DND-41 (cell line): ENCODE measurements around the gene SVIL.

ENCODE experiments used
- ATAC-seq: fragments of 200-7000 bp; cut with Tn5 transposase; 3 replicates; pipeline ENCODE4 v1.9.1; 2021; ENCODE audit warnings: low read depth; ENCODE audit not compliant: insufficient read depth
- DNase-seq: peaks from one replicate; pipeline ENCODE4 v3.0.0-alpha.2; 2020
- H2AFZ ChIP-seq: 2 replicates; pipeline ENCODE4 v1.6.0; 2012; ENCODE audit warnings: low read depth, low read length
- H3K27ac ChIP-seq: 2 replicates; pipeline ENCODE4 v1.5.1; 2012; ENCODE audit warnings: low read length, inconsistent platforms
- H3K27me3 ChIP-seq: fragments of 200-600 bp; sonication (generic); 2 replicates; pipeline ENCODE4 v1.6.0; 2012; ENCODE audit warnings: low read length, mild to moderate bottlenecking, inconsistent platforms; ENCODE audit not compliant: insufficient read depth, poor library complexity
- H3K36me3 ChIP-seq: 2 replicates; pipeline ENCODE4 v1.5.1; 2012; ENCODE audit warnings: low read length, inconsistent platforms; ENCODE audit not compliant: insufficient read depth
- H3K4me1 ChIP-seq: 2 replicates; pipeline ENCODE4 v1.5.1; 2012; ENCODE audit warnings: mild to moderate bottlenecking, low read length; ENCODE audit not compliant: insufficient read depth
- H3K4me2 ChIP-seq: 2 replicates; pipeline ENCODE4 v1.6.0; 2012; ENCODE audit warnings: mild to moderate bottlenecking, moderate library complexity, low read length, inconsistent platforms; ENCODE audit not compliant: insufficient read depth
- H3K4me3 ChIP-seq, 2 experiments: fragments of 200-600 bp in 1 of 2; shearing (Covaris generic) in 1 of 2; 2 replicates each; pipeline ENCODE4 v1.5.1; 2012 to 2016; ENCODE audit warnings: inconsistent platforms in 2 of 2, low read length in 2 of 2, mild to moderate bottlenecking in 2 of 2, low read depth in 1 of 2, moderate library complexity in 1 of 2
- H3K79me2 ChIP-seq: 2 replicates; pipeline ENCODE4 v1.6.0; 2012; ENCODE audit warnings: low read length, inconsistent platforms; ENCODE audit not compliant: insufficient read depth
- H3K9ac ChIP-seq: 2 replicates; pipeline ENCODE4 v1.6.0; 2012; ENCODE audit warnings: low read depth, mild to moderate bottlenecking, inconsistent platforms, low read length, moderate library complexity
- H3K9me3 ChIP-seq: 2 replicates; pipeline ENCODE4 v1.5.1; 2012; ENCODE audit warnings: low read length, moderate library complexity, mild to moderate bottlenecking, inconsistent platforms; ENCODE audit not compliant: insufficient read depth, severe bottlenecking
- H4K20me1 ChIP-seq: 2 replicates; pipeline ENCODE4 v1.6.0; 2012; ENCODE audit warnings: low read length; ENCODE audit not compliant: insufficient read depth
- EZH2 ChIP-seq: IDR thresholded peaks from 3 replicates; pipeline ENCODE4 v1.6.1; 2012; ENCODE audit warnings: borderline replicate concordance, low read depth, mild to moderate bottlenecking, moderate library complexity, low read length, inconsistent platforms; ENCODE audit not compliant: severe bottlenecking
- TF ChIP-seq, protein P1 (sequence below): IDR thresholded peaks from 2 replicates; pipeline ENCODE4 v1.5.1; 2012; ENCODE audit warnings: borderline replicate concordance, low read length, moderate library complexity, mild to moderate bottlenecking; ENCODE audit not compliant: poor library complexity, severe bottlenecking; ENCODE audit errors: extremely low read depth

The SVIL gene

GRCh38 chr10:29502351-29502750, 132.4 kb downstream of the SVIL start:
- H2AFZ ChIP-seq: no peak overlapping the region
- no peaks in the 10 kb centered on the region for H3K9me3 ChIP-seq
- DNase-seq (no peak), ATAC-seq (no peak)
- H3K79me2 ChIP-seq: no peaks in the 10 kb centered on the region
- H3K4me3 ChIP-seq: no peak overlapping the region
- H3K9ac ChIP-seq: no peak overlapping the region
- no peak overlapping the region for H3K4me2 ChIP-seq
- H3K36me3 ChIP-seq: peaks cover 14% of the 10 kb centered on the region; the same call in 1 of the 2 replicates
- H4K20me1 ChIP-seq: no peaks in the 10 kb centered on the region
- no peaks in the 10 kb centered on the region for H3K4me1 ChIP-seq
- H3K27me3 ChIP-seq: no peaks in the 10 kb centered on the region
- H3K27ac ChIP-seq: no peak overlapping the region
- TF ChIP-seq, protein P1, sequence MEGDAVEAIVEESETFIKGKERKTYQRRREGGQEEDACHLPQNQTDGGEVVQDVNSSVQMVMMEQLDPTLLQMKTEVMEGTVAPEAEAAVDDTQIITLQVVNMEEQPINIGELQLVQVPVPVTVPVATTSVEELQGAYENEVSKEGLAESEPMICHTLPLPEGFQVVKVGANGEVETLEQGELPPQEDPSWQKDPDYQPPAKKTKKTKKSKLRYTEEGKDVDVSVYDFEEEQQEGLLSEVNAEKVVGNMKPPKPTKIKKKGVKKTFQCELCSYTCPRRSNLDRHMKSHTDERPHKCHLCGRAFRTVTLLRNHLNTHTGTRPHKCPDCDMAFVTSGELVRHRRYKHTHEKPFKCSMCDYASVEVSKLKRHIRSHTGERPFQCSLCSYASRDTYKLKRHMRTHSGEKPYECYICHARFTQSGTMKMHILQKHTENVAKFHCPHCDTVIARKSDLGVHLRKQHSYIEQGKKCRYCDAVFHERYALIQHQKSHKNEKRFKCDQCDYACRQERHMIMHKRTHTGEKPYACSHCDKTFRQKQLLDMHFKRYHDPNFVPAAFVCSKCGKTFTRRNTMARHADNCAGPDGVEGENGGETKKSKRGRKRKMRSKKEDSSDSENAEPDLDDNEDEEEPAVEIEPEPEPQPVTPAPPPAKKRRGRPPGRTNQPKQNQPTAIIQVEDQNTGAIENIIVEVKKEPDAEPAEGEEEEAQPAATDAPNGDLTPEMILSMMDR: no peak
- TF ChIP-seq EZH2: no peak

GRCh38 chr10:29501692-29502091, 133.1 kb downstream of the SVIL start:
- Histone ChIP-seq H3K4me3 (no peak overlapping the region), H3K27ac (no peak overlapping the region), H3K79me2 (no peaks in the 10 kb centered on the region), H3K36me3 (peaks cover 11% of the 10 kb centered on the region; the same call in 1 of the 2 replicates), H3K27me3 (no peaks in the 10 kb centered on the region), H3K9me3 (no peaks in the 10 kb centered on the region), H4K20me1 (no peaks in the 10 kb centered on the region), H3K9ac (no peak overlapping the region), H3K4me1 (no peaks in the 10 kb centered on the region), H2AFZ (no peak overlapping the region), H3K4me2 (no peak overlapping the region)
- ATAC-seq (no peak), DNase-seq (no peak)
- TF ChIP-seq, protein P1: no peak
- TF ChIP-seq EZH2: no peak

GRCh38 chr10:29499993-29500537, 134.7 kb downstream of the SVIL start:
- DNase-seq: no peak
- Histone ChIP-seq H3K9me3 (no peaks in the 10 kb centered on the region), H3K4me2 (no peak overlapping the region)

More at GRCh38 chr10:29499993-29500537, 134.7 kb downstream of the SVIL start:
- H3K9ac ChIP-seq: no peak overlapping the region
- no peak overlapping the region for H3K27ac ChIP-seq
- H3K79me2 ChIP-seq: no peaks in the 10 kb centered on the region
- H4K20me1 ChIP-seq: no peaks in the 10 kb centered on the region
- H3K36me3 ChIP-seq: peaks cover 16% of the 10 kb centered on the region; the same call in 1 of the 2 replicates
- H3K4me3 ChIP-seq: no peak overlapping the region
- TF ChIP-seq, protein P1: no peak
- TF ChIP-seq EZH2: no peak
- no peak overlapping the region for H2AFZ ChIP-seq
- H3K27me3 ChIP-seq: no peaks in the 10 kb centered on the region
- ATAC-seq: no peak
- no peaks in the 10 kb centered on the region for H3K4me1 ChIP-seq
